ENCODE results near the gene IFI35.
"Not testable (repeated sequence)": the region's sequence is repeated elsewhere in the genome, so short reads cannot be mapped to it uniquely, and the experiment has no call there.

IFI35 gene

DNA sequence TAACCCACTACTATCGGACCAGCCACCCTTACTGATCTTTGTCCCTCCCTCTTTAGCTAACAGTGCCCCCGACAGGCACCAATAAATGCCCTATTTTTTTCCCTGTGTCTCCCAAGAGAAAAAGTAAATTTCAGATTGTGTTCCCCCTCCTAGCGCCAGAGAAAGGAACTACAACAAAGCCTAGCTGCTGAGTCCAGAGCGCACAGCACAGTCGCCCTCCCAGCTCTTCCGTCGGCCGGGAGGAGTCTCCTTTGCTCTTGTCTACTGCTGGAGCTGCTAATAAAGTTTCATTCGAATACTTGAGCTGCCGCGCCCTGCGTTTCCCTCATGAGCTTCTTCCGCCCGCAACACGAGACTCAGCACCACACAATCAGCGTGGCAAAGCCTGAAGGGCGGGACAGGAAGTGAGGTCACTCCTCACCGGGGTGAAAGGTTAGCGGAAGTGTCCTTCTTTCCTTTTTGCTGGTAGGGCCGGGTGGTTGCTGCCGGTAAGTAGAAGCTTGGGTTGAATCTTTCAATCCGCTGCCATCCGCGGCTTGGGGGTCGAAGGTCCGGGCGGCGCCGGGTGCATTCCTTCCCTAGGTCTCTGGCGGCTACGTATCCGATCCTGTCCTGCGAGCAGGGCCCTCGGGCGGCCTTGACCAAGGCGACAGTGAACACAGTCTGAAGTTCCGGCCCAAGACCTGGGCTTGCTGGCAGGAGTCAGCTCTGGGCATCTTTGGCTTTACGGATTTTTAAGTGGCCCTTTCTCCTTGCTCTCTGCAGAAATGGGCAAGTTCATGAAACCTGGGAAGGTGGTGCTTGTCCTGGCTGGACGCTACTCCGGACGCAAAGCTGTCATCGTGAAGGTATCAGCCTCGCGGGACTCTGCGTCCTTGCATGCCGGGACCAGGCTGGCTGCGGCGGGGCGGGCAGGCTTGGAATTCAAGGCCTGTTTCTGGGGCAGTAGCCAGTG, 8.3 kb upstream of the IFI35 start, which contains the start of gene RPL27:
Gene RPL27 (plus strand): TSS at position 436 of the 955 bp plus-strand sequence. CDS start 332 bp downstream, at position 768.
- DNase-seq, result peak; percentile 100

DNA sequence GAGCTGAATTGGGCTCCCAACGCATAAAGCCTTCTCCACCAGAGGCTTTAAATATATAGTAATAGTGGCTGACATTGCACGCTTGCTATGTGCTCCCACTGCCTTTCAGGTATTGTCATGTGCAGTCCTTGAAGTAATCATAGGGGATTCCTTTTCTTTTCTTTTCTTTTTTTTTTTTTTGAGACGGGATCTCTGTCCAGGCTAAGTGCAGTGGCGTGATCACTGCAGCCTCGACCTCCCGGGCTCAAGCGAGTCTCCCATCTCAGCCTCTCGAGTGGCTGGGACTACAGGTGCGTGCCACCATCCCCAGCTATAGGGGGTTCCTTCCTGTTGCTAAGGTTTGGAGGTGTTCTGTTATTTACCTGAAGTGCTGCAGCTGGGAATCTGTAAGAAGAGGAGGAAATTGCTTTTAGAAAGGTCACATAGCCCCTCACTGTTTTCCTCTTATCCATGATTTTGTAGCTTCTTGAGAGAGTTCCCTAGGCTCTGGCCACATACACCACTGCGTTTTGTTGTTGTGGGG, 7.5 kb upstream of the IFI35 start:
- DNase-seq, result no peak

GRCh38 chr17:43000894-43001293, 5.7 kb upstream of the IFI35 start:
- not testable (repeated sequence) for DNase-seq

- DNase-seq, result no peak
Observed at GRCh38 chr17:43003542-43004172, 2.9 kb upstream of the IFI35 start.

- no peak for DNase-seq
Observed at GRCh38 chr17:43010667-43011308, 4.2 kb downstream of the IFI35 start.

GRCh38 chr17:43011728-43012472, 5.3 kb downstream of the IFI35 start:
- DNase-seq, result no peak

DNA sequence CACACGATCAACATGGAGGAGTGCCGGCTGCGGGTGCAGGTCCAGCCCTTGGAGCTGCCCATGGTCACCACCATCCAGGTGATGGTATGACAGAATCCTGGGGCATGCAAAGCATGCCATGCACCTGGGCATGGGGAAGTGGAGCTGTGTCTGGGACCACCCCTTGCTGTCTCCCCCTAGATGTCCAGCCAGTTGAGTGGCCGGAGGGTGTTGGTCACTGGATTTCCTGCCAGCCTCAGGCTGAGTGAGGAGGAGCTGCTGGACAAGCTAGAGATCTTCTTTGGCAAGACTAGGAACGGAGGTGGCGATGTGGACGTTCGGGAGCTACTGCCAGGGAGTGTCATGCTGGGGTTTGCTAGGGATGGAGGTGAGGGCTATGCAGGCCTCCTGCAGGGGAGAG, 6.7 kb downstream of the IFI35 start:
- no peak for DNase-seq

DNA sequence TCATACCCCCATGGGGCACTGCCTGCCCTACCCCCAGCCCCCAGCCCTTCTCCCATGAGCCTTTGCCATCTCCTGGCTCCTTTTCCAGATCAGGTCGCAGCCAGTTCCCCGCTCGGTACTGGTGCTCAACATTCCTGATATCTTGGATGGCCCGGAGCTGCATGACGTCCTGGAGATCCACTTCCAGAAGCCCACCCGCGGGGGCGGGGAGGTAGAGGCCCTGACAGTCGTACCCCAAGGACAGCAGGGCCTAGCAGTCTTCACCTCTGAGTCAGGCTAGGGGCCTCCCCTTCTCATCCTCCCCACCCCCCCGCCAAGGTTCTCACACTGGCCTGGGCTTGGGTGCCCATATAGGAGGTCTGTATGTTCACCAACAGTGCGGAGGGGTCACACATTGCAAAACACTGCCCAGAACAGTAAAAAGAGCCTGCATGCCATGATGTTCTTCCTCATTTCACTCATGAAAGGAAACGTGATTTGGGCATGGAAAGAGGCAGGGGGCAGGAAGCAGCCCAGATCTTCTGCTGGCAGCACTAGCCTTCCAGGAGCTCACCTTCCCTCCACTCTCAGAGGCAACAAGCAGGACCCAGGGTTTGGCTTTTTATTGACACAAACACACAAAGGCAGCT, 7.5 kb downstream of the IFI35 start:
- DNase-seq, result no peak

DNA sequence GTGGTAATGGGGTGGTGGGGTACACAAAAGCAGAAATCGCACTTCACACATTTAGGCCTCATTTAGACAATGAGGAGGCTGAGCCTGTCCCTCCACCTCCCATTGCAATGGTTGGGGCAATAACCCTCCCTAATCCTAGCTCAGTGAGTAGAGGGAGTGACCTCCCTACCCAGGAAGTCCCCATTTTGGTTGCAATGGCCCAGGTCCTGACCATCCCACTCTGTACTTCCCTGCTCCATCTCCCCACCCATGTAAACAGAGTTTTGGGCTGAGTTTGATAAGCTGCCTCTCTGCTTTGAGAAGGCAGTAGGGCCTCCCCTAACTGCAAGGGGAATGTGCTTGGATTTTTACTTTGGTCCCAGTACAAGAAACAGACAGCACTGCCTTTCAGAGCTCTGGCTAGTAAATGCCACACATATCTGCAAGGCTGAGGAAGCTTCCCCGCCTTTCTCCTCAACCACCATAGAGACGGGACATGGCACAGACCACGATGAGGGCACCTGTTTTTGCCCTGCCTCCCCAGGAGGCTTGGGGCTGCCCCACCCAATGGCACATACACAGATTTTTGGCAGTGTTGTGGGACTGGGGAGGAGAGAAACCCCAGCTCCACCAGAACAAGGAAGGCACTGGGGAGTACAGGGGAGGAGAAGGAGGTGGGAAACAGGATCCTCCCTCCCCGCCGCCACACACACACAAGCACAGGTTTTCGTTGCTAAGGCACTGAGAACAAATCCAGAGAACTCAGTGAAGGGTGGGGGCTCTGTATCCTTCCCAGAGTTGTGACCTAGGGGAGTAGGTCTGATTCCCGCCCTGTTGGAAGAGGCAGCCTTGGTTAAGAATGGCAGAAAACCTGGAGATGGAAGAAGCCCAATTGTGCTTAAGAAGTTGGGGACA, 8.3 kb downstream of the IFI35 start:
- no peak for DNase-seq

DNA sequence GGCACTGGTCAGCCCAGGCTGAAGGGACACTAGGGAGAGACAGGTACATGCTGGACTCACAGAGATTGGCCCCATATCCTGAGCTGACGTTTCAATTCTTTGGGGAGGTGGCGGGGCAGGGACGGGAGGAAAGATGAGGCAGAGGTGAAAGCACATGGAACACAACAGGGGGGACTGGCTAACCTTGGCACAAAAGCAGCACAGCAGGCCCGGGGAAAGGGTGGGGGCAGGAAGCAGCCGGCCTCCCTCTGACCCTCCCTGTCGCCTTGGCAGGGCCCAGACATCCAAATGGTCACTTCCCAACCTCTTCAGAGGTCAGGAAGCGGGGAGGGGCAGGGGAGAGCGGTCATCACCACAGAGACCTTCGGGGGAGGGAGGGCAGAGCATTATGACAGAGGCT, 9.0 kb downstream of the IFI35 start:
- DNase-seq, result no peak

DNA sequence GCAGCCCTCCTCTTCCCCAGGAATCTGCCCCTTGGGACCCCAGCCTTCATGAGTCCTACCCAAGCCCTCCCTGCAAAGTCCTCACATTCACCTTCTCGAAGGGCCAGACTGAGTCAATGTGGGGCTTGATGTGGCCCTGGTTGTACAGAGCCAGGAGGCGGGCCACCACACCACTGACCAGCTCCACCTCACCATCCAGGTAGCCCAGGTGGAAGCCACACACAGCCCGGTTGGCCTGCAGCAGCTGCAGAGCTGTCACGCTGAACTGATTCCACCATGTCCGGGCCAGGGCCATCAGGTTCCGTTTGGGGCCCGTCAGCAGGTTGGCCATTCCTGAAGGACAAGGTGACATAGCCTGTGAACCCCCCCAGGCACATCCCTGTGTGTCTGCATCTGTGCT, 9.6 kb downstream of the IFI35 start:
- no peak for DNase-seq

- DNase-seq, result peak; percentile 29
Observed at GRCh38 chr17:43018008-43018853, 11.6 kb downstream of the IFI35 start.

DNA sequence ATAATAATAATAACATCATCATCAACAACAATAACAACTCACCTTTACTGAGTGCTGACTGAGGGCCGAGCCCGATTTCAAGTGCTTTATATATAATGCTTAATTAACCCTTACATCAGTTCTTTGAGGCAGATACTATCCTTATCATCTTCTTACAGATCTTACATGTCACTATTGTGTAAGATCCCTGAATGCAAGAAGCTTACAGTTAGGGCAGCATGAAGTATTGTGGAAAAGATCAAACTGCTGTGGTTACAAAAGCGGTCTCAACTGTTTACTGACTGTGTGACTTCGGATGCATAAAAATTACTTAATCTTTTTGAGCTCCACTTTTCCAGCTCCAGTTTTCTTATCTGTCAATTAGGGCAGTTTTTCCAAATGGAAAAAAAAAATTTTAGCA, 12.3 kb downstream of the IFI35 start:
- DNase-seq, result no peak

GRCh38 chr17:43019418-43019817, 12.8 kb downstream of the IFI35 start:
- no peak for DNase-seq

DNA sequence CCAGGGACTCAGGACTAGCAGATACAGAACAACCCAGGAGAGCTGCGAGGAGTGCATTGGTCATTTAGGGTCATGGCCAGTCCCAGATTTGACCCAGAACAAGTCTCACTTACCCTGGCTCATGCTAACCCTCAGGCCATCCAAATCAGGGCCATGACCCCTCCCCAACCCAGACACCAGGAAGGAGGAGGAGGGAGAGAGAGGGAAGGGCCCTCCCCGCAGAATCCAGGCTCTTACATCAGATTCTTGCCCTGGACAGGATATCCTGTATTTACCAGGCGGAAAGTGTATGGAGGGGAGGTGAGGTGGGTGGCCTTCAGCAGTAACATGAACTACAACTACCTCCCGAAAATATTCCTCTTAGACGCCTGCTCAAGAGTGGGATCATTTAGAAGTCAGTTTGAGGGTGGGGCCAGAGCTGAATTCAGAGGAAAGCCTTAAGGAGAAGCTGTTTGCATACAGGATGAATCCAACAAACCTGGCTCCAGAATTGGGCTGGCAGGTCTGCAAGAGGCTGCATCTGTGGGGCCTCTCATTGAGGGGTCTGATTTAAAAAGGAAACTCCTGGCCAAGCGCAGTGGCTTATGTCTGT, 13.5 kb downstream of the IFI35 start:
- no peak for DNase-seq

GRCh38 chr17:43020789-43021740, 14.5 kb downstream of the IFI35 start:
- peak; percentile 39 for DNase-seq

GRCh38 chr17:43021741-43022512, 15.3 kb downstream of the IFI35 start, which contains the start of gene VAT1:
TSS of gene VAT1 (minus strand) at chr17:43022385. CDS start at chr17:43022322, 63 bp downstream.
- DNase-seq, result peak; percentile 50

All from NCI-H1436 (cell line).